ENCODE data around the gene CHP1.

DNA sequence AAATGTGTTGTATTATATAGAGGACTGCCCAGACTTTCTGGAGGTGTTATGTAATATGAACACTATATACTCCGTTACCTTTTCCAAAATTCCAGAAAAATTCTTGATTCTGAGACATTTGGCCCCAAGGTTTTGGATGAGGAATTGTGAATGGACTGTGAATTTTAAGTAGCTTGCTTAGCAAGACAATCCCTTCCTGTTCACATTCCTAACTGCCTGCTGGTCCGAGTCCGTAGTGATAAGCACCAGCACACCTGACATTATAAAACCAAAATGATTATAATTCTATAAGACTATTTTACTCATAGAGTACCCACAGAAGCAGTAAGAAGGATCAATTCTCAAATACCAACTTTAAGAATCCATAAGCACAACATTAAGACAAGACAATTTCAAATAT is 11.7 kb upstream of the CHP1 start:
- TF ChIP-seq POLR2A (IDR thresholded peaks at IDR 0.05; ENCODE audit: low read length) = no peak
- TF ChIP-seq, protein P1, sequence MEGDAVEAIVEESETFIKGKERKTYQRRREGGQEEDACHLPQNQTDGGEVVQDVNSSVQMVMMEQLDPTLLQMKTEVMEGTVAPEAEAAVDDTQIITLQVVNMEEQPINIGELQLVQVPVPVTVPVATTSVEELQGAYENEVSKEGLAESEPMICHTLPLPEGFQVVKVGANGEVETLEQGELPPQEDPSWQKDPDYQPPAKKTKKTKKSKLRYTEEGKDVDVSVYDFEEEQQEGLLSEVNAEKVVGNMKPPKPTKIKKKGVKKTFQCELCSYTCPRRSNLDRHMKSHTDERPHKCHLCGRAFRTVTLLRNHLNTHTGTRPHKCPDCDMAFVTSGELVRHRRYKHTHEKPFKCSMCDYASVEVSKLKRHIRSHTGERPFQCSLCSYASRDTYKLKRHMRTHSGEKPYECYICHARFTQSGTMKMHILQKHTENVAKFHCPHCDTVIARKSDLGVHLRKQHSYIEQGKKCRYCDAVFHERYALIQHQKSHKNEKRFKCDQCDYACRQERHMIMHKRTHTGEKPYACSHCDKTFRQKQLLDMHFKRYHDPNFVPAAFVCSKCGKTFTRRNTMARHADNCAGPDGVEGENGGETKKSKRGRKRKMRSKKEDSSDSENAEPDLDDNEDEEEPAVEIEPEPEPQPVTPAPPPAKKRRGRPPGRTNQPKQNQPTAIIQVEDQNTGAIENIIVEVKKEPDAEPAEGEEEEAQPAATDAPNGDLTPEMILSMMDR (IDR thresholded peaks at IDR 0.05) = no peak
- no peak for TF ChIP-seq TP53 (CRISPR knock-in tag; IDR thresholded peaks at IDR 0.05)
- no peak for TF ChIP-seq RFX5 (IDR thresholded peaks at IDR 0.05)
- TF ChIP-seq ZNF302 (CRISPR knock-in tag; IDR thresholded peaks at IDR 0.05) = no peak
- no peak for TF ChIP-seq MYC (IDR thresholded peaks at IDR 0.05; ENCODE audit: borderline replicate concordance, low read length)
- TF ChIP-seq CHD2 (IDR thresholded peaks at IDR 0.05; ENCODE audit: low read length, partially characterized antibody) = no peak
- no peak for TF ChIP-seq POLR2AphosphoS2 (conservative IDR thresholded peaks at IDR 0.05; ENCODE audit: low read length)
- TF ChIP-seq MAFK (IDR thresholded peaks at IDR 0.05; ENCODE audit: partially characterized antibody) = no peak
- no peak for TF ChIP-seq HOXB13 (CRISPR knock-in tag; IDR thresholded peaks at IDR 0.05; ENCODE audit: low read depth)
- no peak for TF ChIP-seq EP300 (IDR thresholded peaks at IDR 0.05)
